Measurements from ENCODE around the gene ACKR4.
"Not testable (repeated sequence)": the region's sequence is repeated elsewhere in the genome, so short reads cannot be mapped to it uniquely, and the experiment has no call there.

Gene ACKR4

DNA sequence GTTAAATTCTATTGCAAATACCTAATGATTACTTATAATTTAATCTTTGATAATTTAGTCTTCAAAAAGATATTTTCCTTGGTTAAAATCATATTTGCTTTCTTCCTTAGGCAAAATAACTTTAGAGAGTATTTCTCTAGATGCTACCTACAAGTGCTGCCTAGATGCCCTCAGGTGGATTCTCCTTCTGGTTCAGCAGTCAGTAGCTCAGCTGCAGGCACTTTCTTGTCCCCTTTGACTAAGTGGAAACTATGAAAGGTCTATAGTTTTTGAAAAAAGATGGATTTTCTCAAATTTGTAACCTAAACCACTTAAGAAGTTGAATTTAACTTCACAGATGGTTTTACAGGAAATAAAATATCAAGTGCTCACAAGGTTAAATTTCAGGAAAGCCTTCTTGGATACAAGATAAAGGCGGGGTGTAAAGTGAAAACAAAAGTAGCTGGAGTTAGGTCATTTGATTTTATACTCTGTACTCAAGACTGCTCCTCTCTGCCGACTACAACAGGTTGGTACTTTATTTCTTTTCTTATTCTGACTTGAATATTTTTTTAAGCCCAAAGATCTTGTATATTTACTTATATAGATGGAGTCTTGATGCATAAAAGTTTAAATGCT, at the start of gene ACKR4:
Gene ACKR4 (plus strand): TSS at position 455 of the 618 bp plus-strand sequence. CDS start 3,128 bp downstream, outside the sequence.
- Mint-ChIP-seq H3K4me3 (no peak within 1 kb of the TSS), H3K27ac (peak within 1 kb of the TSS; percentile 20), H3K9me3 (no peaks in the 10 kb centered on the region), H3K4me1 (no peaks in the 10 kb centered on the region), H3K36me3 (peaks cover 12% of the 10 kb centered on the region)
- ATAC-seq (no peak), DNase-seq (ENCODE audit: low spot score in 2 of 2) (no peak)

DNA sequence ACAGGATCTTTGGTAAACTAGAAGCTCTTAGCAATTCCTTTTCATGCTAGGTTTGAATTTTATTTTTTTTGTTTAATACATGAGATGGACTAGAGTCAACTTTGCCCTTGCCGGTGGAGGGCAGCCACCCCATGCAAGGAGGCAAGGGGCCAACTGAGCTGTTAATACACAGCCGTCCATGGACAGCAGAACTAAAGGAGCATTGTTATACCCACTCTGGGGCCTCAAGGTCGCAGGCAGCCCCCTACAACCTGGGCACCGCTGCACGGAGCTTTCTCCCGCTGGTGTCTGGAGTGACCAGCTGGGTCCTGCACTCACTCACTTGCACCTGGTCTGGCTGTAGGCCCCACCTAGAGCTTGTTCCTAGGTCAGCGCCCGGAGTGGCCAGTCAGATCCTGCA, 47.9 kb upstream of the ACKR4 start:
- peaks cover 35% of the 10 kb centered on the region for H3K4me1 Mint-ChIP-seq
- ATAC-seq (no peak), DNase-seq (ENCODE audit: low spot score in 2 of 2) (no peak)
- H3K27ac Mint-ChIP-seq: peak overlapping the region; percentile 87
- no peaks in the 10 kb centered on the region for H3K9me3 Mint-ChIP-seq
- H3K36me3 Mint-ChIP-seq: no peaks in the 10 kb centered on the region
- H3K4me3 Mint-ChIP-seq: no peak overlapping the region

DNA sequence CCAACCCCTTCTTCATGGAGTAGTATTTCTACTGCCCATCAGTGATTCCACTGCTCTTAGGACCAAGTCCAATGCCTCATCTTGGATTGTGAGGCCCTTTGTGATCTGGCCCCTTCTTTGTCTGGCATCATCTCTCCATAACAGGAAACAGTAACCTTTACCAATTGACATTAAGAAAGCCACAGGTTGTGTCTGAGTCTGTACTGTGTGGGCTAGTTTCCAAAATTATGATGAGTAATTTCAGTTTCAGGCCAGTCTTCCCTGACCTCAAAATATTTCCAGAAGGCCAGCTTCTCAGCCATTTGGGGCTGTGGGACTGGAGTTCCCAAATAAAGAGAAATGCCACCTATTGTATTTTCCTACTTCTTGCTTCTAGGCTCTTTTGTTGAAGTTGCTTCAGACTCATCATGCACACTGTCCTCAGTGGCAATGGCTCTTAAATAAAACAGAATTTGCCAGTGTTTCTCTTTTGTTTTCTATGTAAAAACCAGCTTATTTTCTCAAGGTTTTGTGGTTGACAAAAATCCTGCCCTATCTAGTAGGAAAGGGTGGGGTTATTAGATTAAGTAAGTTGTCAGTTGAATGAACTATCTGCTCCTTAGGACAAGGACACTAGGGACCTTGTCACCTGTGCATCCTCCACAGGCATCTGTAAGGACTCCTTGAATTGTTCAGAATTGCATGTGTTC, 47.0 kb upstream of the ACKR4 start:
- no peaks in the 10 kb centered on the region for H3K36me3 Mint-ChIP-seq
- H3K9me3 Mint-ChIP-seq: no peaks in the 10 kb centered on the region
- DNase-seq (ENCODE audit: low spot score in 2 of 2) (no peak), ATAC-seq (peak; percentile 91)
- peak overlapping the region; percentile 87 for H3K27ac Mint-ChIP-seq
- H3K4me1 Mint-ChIP-seq: peaks cover 30% of the 10 kb centered on the region
- peak overlapping the region; percentile 56 for H3K4me3 Mint-ChIP-seq

DNA sequence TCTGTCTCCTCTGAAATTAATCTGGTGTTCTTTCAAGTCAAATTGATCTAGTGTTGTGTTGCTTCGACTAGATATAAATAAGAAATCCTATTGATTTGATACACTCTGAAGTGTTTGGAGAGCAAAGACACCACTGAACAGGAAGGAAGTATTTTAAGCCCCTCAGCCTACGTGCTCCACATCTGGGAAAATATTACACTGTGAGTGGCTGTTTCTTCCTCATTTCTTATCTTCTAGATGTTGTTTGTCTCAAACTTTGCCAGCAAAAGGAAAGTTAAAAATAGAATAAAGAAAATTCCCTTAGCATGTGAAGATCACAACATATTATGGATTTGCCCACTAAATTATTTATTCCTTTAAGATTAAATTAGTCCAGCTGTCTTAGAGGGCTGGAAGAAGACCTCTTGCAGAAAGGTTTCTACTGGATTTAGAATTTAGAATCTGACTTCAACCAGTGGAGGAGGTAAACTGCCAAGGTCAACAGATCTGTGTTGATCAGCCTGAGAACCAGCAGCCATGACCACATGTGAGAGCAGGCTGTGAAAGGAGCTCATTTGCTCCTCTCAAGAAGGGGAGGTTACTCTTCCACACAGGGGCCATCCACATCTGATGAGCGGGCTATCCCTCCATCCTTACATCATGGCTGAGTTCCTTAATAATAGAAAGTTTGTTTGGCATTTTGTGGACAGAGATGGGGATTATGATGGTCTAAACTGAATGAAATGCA, 46.3 kb upstream of the ACKR4 start:
- ATAC-seq (peak; percentile 31), DNase-seq (ENCODE audit: low spot score in 2 of 2) (no peak)
- H3K27ac Mint-ChIP-seq: peak overlapping the region; percentile 87
- H3K9me3 Mint-ChIP-seq: no peaks in the 10 kb centered on the region
- H3K36me3 Mint-ChIP-seq: no peaks in the 10 kb centered on the region
- H3K4me1 Mint-ChIP-seq: peaks cover 30% of the 10 kb centered on the region
- peak overlapping the region; percentile 56 for H3K4me3 Mint-ChIP-seq

DNA sequence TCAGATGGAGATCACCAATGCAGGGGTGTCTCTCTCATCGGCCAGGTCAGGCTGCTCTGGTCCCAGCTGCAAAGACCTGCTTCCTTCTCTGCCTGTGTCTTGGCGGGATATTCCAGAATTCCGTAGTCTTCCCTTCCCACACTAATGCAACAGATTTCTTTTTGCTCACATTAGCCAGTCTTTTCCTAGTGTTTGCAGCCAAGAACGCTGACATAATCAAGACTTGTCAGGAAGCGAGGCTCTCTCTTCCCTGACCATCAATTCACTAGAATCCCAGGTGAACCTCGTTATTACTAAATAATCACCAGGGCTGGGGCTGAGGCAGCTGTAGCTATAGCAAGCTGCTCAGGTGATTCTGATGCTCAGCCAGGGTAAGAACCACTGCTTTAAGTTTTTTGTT, 43.2 kb upstream of the ACKR4 start:
- Mint-ChIP-seq H3K4me1 (peaks cover 23% of the 10 kb centered on the region), H3K4me3 (no peak overlapping the region), H3K9me3 (no peaks in the 10 kb centered on the region), H3K27ac (no peak overlapping the region), H3K36me3 (no peaks in the 10 kb centered on the region)
- DNase-seq (ENCODE audit: low spot score in 2 of 2) (no peak), ATAC-seq (no peak)

DNA sequence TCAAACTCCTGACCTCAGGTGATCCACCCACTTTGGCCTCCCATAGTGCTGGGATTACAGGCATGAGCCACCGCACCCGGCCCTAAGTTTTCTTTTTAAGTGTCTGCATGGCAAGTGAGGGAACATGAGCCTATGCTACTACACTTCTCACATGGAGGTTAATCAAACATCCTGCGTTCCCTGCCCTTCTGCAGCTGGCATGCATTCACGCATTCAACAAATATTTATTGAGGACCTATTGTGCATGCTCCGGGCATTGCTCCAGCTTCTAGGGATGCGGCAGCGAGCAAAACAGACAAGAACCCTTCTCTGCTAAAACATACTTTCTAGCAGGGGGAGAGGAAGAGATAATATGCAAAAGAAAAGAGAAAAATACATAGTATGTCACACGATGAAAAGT, 42.6 kb upstream of the ACKR4 start:
- no peaks in the 10 kb centered on the region for H3K36me3 Mint-ChIP-seq
- DNase-seq (ENCODE audit: low spot score in 2 of 2) (no peak), ATAC-seq (no peak)
- no peak overlapping the region for H3K4me3 Mint-ChIP-seq
- no peak overlapping the region for H3K27ac Mint-ChIP-seq
- no peaks in the 10 kb centered on the region for H3K9me3 Mint-ChIP-seq
- H3K4me1 Mint-ChIP-seq: peaks cover 18% of the 10 kb centered on the region

DNA sequence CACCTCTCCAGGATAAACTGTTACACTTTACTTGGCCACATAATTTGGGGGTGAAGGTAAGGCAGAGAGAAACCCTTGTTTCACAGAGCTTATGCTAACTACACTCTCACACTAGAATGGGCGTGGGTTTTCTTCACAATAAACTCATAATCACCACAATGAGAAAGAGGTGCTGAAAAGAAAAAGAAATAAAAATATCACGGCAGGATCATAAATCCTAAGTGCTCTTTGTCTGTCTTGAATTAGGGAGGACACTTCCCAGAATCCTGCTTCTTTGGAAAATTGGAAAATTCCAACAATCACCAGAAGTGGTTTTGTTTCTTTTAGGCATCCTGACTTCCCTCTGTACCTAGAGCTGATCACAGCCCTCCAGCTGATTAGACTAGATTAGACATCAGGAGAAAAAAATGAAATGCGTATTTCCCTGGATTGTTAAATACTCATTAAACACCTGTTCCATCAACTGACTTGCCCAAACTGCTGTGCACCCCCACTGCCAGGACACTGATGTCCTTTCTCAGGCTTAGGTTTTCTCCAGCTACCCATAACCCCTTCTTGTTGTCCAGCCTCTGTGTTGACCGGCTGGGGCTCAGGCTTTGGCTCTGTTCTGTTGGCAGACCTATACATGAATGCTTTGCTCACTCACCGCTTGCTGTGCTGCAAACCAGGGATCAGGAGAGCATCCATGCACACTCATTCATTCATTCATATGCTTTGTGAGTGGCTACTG, 41.6 kb upstream of the ACKR4 start:
- Mint-ChIP-seq H3K4me1 (peaks cover 8% of the 10 kb centered on the region), H3K4me3 (no peak overlapping the region), H3K36me3 (no peaks in the 10 kb centered on the region), H3K27ac (peak overlapping the region; percentile 65), H3K9me3 (no peaks in the 10 kb centered on the region)
- no peak for DNase-seq (ENCODE audit: low spot score in 2 of 2)
- ATAC-seq: no peak

DNA sequence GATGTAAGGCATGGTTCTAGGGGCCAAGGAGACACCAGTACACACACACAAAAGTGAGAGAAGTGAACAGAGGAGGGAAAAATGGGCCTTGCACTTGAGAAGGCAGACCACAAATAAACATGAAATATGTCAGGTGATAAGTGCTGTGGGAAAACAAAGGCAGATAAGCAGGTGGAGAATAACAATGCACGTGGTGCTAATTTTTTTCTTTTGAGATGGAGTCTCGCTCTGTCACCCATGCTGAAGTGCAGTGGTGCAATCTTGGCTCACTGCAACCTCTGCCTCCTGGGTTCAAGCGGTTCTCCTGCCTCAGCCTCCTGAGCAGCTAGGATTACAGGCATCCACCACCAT, 41.1 kb upstream of the ACKR4 start:
- H3K4me1 Mint-ChIP-seq; ATAC-seq; DNase-seq (ENCODE audit: low spot score in 2 of 2); H3K36me3 Mint-ChIP-seq; H3K9me3 Mint-ChIP-seq; H3K4me3 Mint-ChIP-seq: not testable (repeated sequence)
- peak overlapping the region; percentile 65 for H3K27ac Mint-ChIP-seq

DNA sequence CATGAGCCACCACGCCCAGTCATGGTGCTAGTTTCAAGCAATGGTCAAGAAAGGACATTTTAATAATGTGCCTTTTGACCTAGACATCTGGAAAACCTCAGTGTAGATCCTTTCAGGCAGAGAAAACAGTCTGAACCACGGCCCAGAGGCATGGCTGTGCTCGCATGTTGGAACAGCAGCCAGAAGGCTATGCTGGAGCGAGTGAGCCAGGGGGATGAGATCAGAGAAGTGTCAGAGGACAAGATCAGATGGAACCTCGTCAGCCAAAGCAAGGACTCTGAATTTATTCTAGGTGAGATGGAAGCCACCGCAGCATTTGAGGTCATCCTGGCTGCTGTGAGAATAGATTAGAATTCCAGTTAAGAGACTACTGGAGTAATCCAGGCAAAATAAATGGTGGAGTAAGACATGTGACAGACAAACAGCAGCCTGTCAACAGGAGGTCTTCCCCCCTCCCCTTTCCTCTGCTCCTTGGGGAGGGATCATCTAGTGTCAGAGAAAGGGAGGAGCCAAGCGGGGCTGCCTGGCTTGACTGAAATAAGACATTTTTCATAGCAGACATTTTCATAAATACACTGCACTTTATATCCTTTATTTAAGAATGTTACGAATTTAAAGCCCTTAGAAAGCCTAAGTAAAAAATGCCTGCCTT, 40.4 kb upstream of the ACKR4 start:
- Mint-ChIP-seq H3K36me3 (peaks cover under 1% of the 10 kb centered on the region), H3K27ac (no peak overlapping the region), H3K9me3 (no peaks in the 10 kb centered on the region), H3K4me3 (no peak overlapping the region), H3K4me1 (no peaks in the 10 kb centered on the region)
- DNase-seq (ENCODE audit: low spot score in 2 of 2): no peak
- no peak for ATAC-seq

DNA sequence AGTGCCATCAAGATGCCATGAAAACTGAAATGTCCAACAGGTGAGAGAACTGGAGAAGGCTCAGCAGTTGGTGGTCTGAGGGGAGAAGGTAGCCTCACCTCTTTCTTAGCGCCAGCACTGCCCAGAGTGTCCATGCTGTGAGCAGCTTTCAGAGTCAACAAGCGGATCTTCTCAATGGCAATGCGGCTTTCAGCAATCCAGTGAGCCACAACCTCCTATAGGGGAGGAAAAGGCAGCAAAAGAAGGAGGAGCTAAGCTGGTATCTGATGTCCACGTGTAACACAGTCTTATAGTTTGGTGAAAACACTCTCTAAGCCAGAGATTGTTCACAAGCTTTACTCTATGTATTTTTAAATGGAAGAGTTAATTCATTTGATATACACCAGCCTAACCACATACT, 36.1 kb upstream of the ACKR4 start:
- H3K4me1 Mint-ChIP-seq: no peaks in the 10 kb centered on the region
- H3K4me3 Mint-ChIP-seq: no peak overlapping the region
- peaks cover 10% of the 10 kb centered on the region for H3K36me3 Mint-ChIP-seq
- no peak for ATAC-seq
- no peak overlapping the region for H3K27ac Mint-ChIP-seq
- H3K9me3 Mint-ChIP-seq: no peaks in the 10 kb centered on the region
- no peak for DNase-seq (ENCODE audit: low spot score in 2 of 2)

DNA sequence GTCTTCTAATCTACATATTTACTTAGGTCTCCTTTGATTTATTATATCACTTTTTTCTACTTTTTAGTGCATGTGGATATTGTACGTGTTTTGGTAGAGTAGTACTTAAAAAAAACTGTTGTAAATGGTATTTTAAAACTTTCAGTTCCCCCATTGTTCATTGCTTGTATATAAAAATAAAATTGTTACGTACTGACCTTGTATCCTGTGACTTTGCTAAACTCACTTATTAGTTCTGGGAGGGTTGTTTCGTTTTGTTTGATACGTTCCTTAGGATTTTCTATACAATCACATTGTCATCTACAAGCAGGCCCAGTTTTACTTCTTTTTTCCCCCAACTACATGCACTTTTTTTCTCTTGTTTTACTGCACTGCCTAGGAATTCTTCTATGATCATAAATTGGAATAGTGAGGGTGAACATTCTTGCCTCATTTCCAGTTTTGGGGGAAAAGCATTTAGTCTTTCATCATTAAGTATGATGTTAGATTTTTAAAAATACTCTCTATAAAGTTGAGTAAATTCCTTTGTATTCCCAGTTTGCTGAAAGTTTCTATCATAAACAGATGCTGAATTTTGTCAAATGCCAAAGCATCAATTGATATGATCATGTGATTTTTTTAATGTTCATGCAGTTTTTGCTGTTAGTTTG, 33.5 kb upstream of the ACKR4 start:
- Mint-ChIP-seq H3K4me1 (peaks cover 5% of the 10 kb centered on the region), H3K36me3 (peaks cover 12% of the 10 kb centered on the region), H3K4me3 (no peak overlapping the region), H3K9me3 (no peaks in the 10 kb centered on the region), H3K27ac (no peak overlapping the region)
- no peak for DNase-seq (ENCODE audit: low spot score in 2 of 2)
- ATAC-seq: no peak

DNA sequence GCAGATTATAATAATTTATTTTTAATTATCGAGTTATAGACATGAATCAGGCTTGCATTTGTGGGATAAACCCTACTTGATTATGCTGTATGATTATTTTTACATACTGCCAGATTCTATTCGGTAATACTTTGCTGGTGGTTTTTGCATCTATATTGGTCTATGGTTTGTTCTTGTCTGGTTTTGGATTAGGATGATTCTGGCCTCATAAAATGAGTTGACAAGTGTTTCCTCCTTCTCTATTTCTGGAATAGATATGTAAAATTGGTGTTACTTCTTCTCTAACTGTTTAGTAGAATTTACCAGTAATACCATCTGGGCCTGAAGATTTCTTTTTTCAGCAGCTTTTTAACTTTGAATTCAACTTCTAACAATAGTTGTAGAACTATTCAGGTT, 33.0 kb upstream of the ACKR4 start:
- H3K27ac Mint-ChIP-seq: no peak overlapping the region
- peaks cover 17% of the 10 kb centered on the region for H3K36me3 Mint-ChIP-seq
- H3K4me3 Mint-ChIP-seq: no peak overlapping the region
- DNase-seq (ENCODE audit: low spot score in 2 of 2) (no peak), ATAC-seq (no peak)
- peaks cover 10% of the 10 kb centered on the region for H3K4me1 Mint-ChIP-seq
- no peaks in the 10 kb centered on the region for H3K9me3 Mint-ChIP-seq

DNA sequence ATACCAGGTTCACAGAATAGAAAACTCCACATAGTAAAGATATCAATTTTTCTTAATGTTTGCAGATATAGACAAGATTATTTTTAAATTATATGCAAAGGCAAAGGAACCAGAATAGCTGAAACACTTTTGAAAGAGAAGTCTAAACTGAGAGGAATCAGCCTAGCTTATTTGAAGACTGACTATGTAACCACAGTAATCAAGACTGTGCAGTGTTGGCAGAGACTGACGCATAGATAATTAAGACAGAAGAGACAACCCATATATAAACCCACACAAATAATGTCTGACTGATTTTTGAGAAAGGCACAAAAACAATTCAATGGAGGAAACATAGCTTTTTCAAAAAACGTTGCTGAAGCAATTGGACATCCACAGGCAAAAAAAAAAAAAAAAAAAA, 28.6 kb upstream of the ACKR4 start:
- Mint-ChIP-seq H3K27ac (peak overlapping the region; percentile 89), H3K36me3 (peaks cover 18% of the 10 kb centered on the region), H3K9me3 (peaks cover 2% of the 10 kb centered on the region), H3K4me3 (peak overlapping the region; percentile 29), H3K4me1 (peaks cover 18% of the 10 kb centered on the region)
- no peak for DNase-seq (ENCODE audit: low spot score in 2 of 2)
- ATAC-seq: peak; percentile 57

DNA sequence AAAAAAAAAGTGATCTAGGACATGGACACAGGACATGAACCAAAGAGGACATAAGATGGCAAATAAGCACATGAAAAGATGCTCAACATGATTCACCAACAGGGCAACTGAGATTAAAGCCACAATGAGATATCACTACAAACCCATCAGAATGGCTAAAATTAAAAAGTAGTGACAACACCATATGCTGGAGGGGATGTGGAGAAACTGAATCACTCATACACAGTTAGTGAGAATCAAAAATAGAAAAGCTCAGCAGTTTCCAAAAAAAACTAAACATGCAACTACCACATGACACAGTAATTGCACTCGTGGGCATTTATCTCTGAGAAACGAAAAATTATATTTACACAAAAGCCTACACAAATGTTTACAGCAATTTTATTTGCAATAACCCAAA, 27.9 kb upstream of the ACKR4 start:
- Mint-ChIP-seq H3K4me3 (peak overlapping the region; percentile 29), H3K9me3 (peaks cover 2% of the 10 kb centered on the region), H3K36me3 (peaks cover 18% of the 10 kb centered on the region), H3K4me1 (peaks cover 18% of the 10 kb centered on the region), H3K27ac (peak overlapping the region; percentile 89)
- ATAC-seq (peak; percentile 98), DNase-seq (ENCODE audit: low spot score in 2 of 2) (no peak)

DNA sequence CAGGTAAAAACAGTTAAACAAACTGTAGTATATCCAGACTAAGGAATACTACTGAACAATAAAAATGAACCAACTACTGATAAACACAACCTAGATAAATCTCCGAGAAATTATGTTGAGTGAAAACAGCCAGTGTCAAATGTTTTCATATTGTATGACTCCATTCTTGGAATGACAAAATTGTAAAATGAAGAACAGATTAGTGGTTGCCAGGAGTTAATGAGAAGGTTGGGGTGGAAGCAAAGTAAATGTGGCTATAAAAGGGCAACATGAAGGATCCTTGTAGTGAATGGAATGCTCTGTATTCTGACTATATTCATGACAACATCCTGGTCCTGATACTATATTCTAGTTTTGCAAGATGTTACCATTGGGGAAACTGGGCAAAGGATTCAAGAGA, 27.5 kb upstream of the ACKR4 start:
- peak overlapping the region; percentile 89 for H3K27ac Mint-ChIP-seq
- H3K36me3 Mint-ChIP-seq: peaks cover 20% of the 10 kb centered on the region
- peaks cover 18% of the 10 kb centered on the region for H3K4me1 Mint-ChIP-seq
- ATAC-seq (peak; percentile 68), DNase-seq (ENCODE audit: low spot score in 2 of 2) (no peak)
- H3K4me3 Mint-ChIP-seq: peak overlapping the region; percentile 29
- H3K9me3 Mint-ChIP-seq: peaks cover 2% of the 10 kb centered on the region

All from stimulated activated effector memory CD8-positive, alpha-beta T cell treated with anti-CD3 and anti-CD28 coated beads, Interleukin-12 subunit alpha, Interleukin-12 subunit beta, amount 100 ng/mL, for 72 hours (primary cell).